ENCODE results near the gene LGALS7B.

LGALS7B gene

GRCh38 chr19:38812009-38812840, 23.2 kb downstream of the LGALS7B start:
- no peaks in the 10 kb centered on the region for H3K4me1 ChIP-seq (ENCODE audit: control insufficient read depth, insufficient read depth, low read length)
- TF ChIP-seq ZNF521 (tag by site-specific recombination; IDR thresholded peaks at IDR 0.05) (no peak), ZNF610 (tag by site-specific recombination; IDR thresholded peaks at IDR 0.05; ENCODE audit: borderline replicate concordance) (no peak), PRDM1 (tag by site-specific recombination; IDR thresholded peaks at IDR 0.05) (peak; percentile 53; the same call in 1 of the 2 replicates), EGR2 (tag by site-specific recombination; IDR thresholded peaks at IDR 0.05; ENCODE audit: low read depth) (no peak), ZNF140 (tag by site-specific recombination; IDR thresholded peaks at IDR 0.05) (no peak), ZNF529 (tag by site-specific recombination; IDR thresholded peaks at IDR 0.05; ENCODE audit: insufficient replicate concordance) (no peak), ZNF148 (tag by site-specific recombination; IDR thresholded peaks at IDR 0.05; ENCODE audit: borderline replicate concordance) (no peak), ZNF366 (tag by site-specific recombination; conservative IDR thresholded peaks at IDR 0.05) (no peak)
- no peak overlapping the region for H3K4me3 ChIP-seq (ENCODE audit: low read depth, low read length)
- ChIA-PET CTCF (interaction anchor here (0.6 to 1.5 kb wide), 2 partner anchors 29 to 118 kb away, joined by 4 read pairs; no protein-coding TSS in a partner anchor), POLR2A (interaction anchor here (0.6 kb wide), 1 partner anchor 217 kb away, joined by 6 read pairs; no protein-coding TSS in a partner anchor)
- H3K36me3 ChIP-seq (ENCODE audit: control insufficient read depth in 2 of 2, insufficient read depth in 1 of 2, low read length in 2 of 2), result peaks cover 10 to 20% of the 10 kb centered on the region in 2 experiments
- H3K27ac ChIP-seq (ENCODE audit: extremely low read depth, low read depth, low read length), result no peak overlapping the region
- no peaks in the 10 kb centered on the region for H3K9me3 ChIP-seq (ENCODE audit: control insufficient read depth, insufficient read depth, low read depth, low read length)

GRCh38 chr19:38812841-38813320, 23.9 kb downstream of the LGALS7B start, which contains the start of gene LGALS4:
Gene LGALS4, minus strand, starts transcription at chr19:38812945. Its CDS starts 59 bp downstream, at chr19:38812886.
- H3K9me3 ChIP-seq (ENCODE audit: control insufficient read depth, insufficient read depth, low read depth, low read length), result no peaks in the 10 kb centered on the region
- POLR2A ChIA-PET, result interaction anchor here (0.6 kb wide), 1 partner anchor 1154 kb away, joined by 4 read pairs; no protein-coding TSS in a partner anchor
- peak; percentile 52 for TF ChIP-seq GLIS1 (tag by site-specific recombination; IDR thresholded peaks at IDR 0.05)
- TF ChIP-seq, protein P1, sequence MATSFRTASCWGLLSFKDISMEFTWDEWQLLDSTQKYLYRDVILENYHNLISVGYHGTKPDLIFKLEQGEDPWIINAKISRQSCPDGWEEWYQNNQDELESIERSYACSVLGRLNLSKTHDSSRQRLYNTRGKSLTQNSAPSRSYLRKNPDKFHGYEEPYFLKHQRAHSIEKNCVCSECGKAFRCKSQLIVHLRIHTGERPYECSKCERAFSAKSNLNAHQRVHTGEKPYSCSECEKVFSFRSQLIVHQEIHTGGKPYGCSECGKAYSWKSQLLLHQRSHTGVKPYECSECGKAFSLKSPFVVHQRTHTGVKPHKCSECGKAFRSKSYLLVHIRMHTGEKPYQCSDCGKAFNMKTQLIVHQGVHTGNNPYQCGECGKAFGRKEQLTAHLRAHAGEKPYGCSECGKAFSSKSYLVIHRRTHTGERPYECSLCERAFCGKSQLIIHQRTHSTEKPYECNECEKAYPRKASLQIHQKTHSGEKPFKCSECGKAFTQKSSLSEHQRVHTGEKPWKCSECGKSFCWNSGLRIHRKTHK (tag by site-specific recombination; IDR thresholded peaks at IDR 0.05), result no peak
- no peaks in the 10 kb centered on the region for H3K4me1 ChIP-seq (ENCODE audit: control insufficient read depth, insufficient read depth, low read length)
- H3K36me3 ChIP-seq (ENCODE audit: control insufficient read depth in 2 of 2, insufficient read depth in 1 of 2, low read length in 2 of 2), result peaks cover 10 to 24% of the 10 kb centered on the region in 2 experiments
- no peak within 1 kb of the TSS for H3K4me3 ChIP-seq (ENCODE audit: low read depth, low read length)
- no peak within 1 kb of the TSS for H3K27ac ChIP-seq (ENCODE audit: extremely low read depth, low read depth, low read length)
- CTCF ChIA-PET, result interaction anchor here (0.6 to 0.7 kb wide), 2 partner anchors 43 to 117 kb away, joined by 4 to 5 read pairs; no protein-coding TSS in a partner anchor

GRCh38 chr19:38813323-38813722, 24.3 kb downstream of the LGALS7B start:
- no peak overlapping the region for H3K27ac ChIP-seq (ENCODE audit: extremely low read depth, low read depth, low read length)
- no peaks in the 10 kb centered on the region for H3K9me3 ChIP-seq (ENCODE audit: control insufficient read depth, insufficient read depth, low read depth, low read length)
- CTCF ChIA-PET, result interaction anchor here (0.6 to 1.4 kb wide), 6 partner anchors 18 to 292 kb away, joined by 3 to 7 read pairs (median 4); partner anchors contain the start of genes ECH1, MRPS12 and SARS2
- H3K36me3 ChIP-seq (ENCODE audit: control insufficient read depth in 2 of 2, insufficient read depth in 1 of 2, low read length in 2 of 2), result peaks cover 10 to 24% of the 10 kb centered on the region in 2 experiments
- POLR2A ChIA-PET, result interaction anchor here (0.6 to 0.7 kb wide), 2 partner anchors 31 to 1154 kb away, joined by 4 to 5 read pairs; no protein-coding TSS in a partner anchor
- no peak for TF ChIP-seq ZNF791 (tag by site-specific recombination; IDR thresholded peaks at IDR 0.05)
- no peak for TF ChIP-seq ZNF701 (tag by site-specific recombination; IDR thresholded peaks at IDR 0.05)
- TF ChIP-seq, protein P2, sequence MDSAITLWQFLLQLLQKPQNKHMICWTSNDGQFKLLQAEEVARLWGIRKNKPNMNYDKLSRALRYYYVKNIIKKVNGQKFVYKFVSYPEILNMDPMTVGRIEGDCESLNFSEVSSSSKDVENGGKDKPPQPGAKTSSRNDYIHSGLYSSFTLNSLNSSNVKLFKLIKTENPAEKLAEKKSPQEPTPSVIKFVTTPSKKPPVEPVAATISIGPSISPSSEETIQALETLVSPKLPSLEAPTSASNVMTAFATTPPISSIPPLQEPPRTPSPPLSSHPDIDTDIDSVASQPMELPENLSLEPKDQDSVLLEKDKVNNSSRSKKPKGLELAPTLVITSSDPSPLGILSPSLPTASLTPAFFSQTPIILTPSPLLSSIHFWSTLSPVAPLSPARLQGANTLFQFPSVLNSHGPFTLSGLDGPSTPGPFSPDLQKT (IDR thresholded peaks at IDR 0.05; ENCODE audit: borderline replicate concordance, low read depth, low read length), result no peak
- no peak for TF ChIP-seq REST (tag by site-specific recombination; IDR thresholded peaks at IDR 0.05)
- TF ChIP-seq HOXD13 (CRISPR knock-in tag; IDR thresholded peaks at IDR 0.05; ENCODE audit: borderline replicate concordance), result no peak
- TF ChIP-seq FEZF1 (tag by site-specific recombination; IDR thresholded peaks at IDR 0.05), result no peak
- no peak overlapping the region for H3K4me3 ChIP-seq (ENCODE audit: low read depth, low read length)
- no peaks in the 10 kb centered on the region for H3K4me1 ChIP-seq (ENCODE audit: control insufficient read depth, insufficient read depth, low read length)
